ENCODE results near the gene ANO6. TPM values are rescaled to one million over a fixed set of nuclear protein-coding genes. Genes with fewer than 3 reads are reported as not detected.

ANO6 gene
- total and polyA plus RNA-seq, 2 of the 4 experiments (the other 2 are of a cell fraction), result 21.6 to 41.0 TPM

DNA sequence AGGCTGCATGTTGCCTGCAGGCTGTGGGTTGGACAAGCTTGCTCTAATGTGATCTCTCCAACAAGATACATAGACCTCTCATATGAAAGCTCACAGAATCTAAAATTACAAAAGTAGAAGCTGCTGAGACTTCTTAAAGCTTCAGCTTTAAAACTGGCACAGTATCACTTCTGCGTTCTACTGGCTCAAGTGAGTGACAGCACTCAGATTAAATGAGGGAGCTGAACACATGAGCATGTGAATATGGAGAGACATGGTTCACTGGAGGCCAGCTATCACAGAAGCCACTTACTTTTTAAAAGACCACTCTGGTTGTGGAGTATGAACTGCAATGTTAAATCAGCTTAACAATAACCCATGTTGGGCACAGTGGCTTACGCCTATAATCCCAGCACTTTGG is 29.1 kb upstream of the ANO6 start:
- no peak overlapping the region for H2BK120ac ChIP-seq (ENCODE audit: low read depth, low read length)

More for the DNA sequence above, 29.1 kb upstream of the ANO6 start:
- no peak overlapping the region for H3K14ac ChIP-seq (replicated peaks; ENCODE audit: low read depth, low read length)
- no peak overlapping the region for H2BK5ac ChIP-seq (ENCODE audit: low read depth, low read length, poor library complexity, severe bottlenecking)
- H3K9me1 ChIP-seq (ENCODE audit: insufficient read depth, low read length), result no peaks in the 10 kb centered on the region; the same call in 1 of the 2 replicates
- H3K27me3 ChIP-seq (ENCODE audit: control insufficient read depth, insufficient read depth, low read length), result no peaks in the 10 kb centered on the region
- DNase-seq (no peak), ATAC-seq (ENCODE audit: low read depth) (no peak)
- no CpG with 5 or more reads among the region's 2 CpGs for WGBS, 2 experiments (ENCODE audit: extremely low coverage in 2 of 2, insufficient read length in 1 of 2)
- intact Hi-C loops (cut with micrococcal nuclease), result no loop called here
- no peaks in the 10 kb centered on the region for H4K20me1 ChIP-seq (ENCODE audit: insufficient read depth, low read length)
- in situ Hi-C loops (cut with MboI; ENCODE audit: low sequenced_read_pairs), result loop anchor here (10.0 kb wide), 1 partner anchor 198 kb away; no protein-coding TSS in a partner anchor
- no peak overlapping the region for H2AK5ac ChIP-seq (ENCODE audit: low read depth, low read length)
- no peaks in the 10 kb centered on the region for H3K9me3 ChIP-seq (ENCODE audit: control insufficient read depth, insufficient read depth, low read length)
- H3K4me1 ChIP-seq (ENCODE audit: control insufficient read depth, insufficient read depth, low read length), result no peaks in the 10 kb centered on the region; the same call in 1 of the 2 replicates
- POLR2A ChIA-PET (ENCODE audit: unreplicated experiment), result no interaction called here
- no TSS peak for BruUV-seq (replicated peaks)
- TF ChIP-seq MAZ (IDR thresholded peaks at IDR 0.05; ENCODE audit: borderline replicate concordance, low read depth, low read length) (no peak), MXI1 (IDR thresholded peaks at IDR 0.05; ENCODE audit: borderline replicate concordance, low read depth, low read length) (no peak), SMC3 (IDR thresholded peaks at IDR 0.05; ENCODE audit: low read depth, low read length) (no peak), CEBPB (IDR thresholded peaks at IDR 0.05; ENCODE audit: low read depth, low read length) (no peak), RCOR1 (IDR thresholded peaks at IDR 0.05; ENCODE audit: insufficient replicate concordance, low read length) (no peak)
- TF ChIP-seq, protein P1, sequence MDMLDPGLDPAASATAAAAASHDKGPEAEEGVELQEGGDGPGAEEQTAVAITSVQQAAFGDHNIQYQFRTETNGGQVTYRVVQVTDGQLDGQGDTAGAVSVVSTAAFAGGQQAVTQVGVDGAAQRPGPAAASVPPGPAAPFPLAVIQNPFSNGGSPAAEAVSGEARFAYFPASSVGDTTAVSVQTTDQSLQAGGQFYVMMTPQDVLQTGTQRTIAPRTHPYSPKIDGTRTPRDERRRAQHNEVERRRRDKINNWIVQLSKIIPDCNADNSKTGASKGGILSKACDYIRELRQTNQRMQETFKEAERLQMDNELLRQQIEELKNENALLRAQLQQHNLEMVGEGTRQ (IDR thresholded peaks at IDR 0.05; ENCODE audit: low read depth, low read length), result no peak
- H2AFZ ChIP-seq (replicated peaks; ENCODE audit: low read length, poor library complexity), result no peak overlapping the region
- no peak overlapping the region for H3K9ac ChIP-seq (ENCODE audit: low read depth, low read length)
- H3K4ac ChIP-seq (ENCODE audit: low read depth, low read length), result no peak overlapping the region
- no peak overlapping the region for H3K56ac ChIP-seq (ENCODE audit: extremely low read depth, insufficient read depth, low read length)
- no peak overlapping the region for H2AK9ac ChIP-seq (replicated peaks; ENCODE audit: low read depth, low read length, poor library complexity)
- H3K4me2 ChIP-seq (ENCODE audit: low read depth, low read length), result no peak overlapping the region
- dilution Hi-C loops (cut with HindIII; ENCODE audit: low sequenced_read_pairs, unreplicated experiment), result no loop called here
- no peak overlapping the region for H3K4me3 ChIP-seq (ENCODE audit: insufficient read depth, low read depth, low read length)
- no peak overlapping the region for H3K23ac ChIP-seq (ENCODE audit: low read depth, low read length)
- no peaks in the 10 kb centered on the region for H3K79me1 ChIP-seq (ENCODE audit: low read depth in 1 of 2, low read length in 2 of 2)
- H4K5ac ChIP-seq (ENCODE audit: low read depth, low read length), result no peak overlapping the region
- H3K36me3 ChIP-seq (ENCODE audit: control insufficient read depth, insufficient read depth, low read length), result no peaks in the 10 kb centered on the region
- H3K18ac ChIP-seq (ENCODE audit: low read depth, low read length), result no peak overlapping the region
- no peak overlapping the region for H3K27ac ChIP-seq (ENCODE audit: insufficient read depth, low read length)
- CTCF ChIA-PET, result no interaction called here
- H4K8ac ChIP-seq (ENCODE audit: low read depth in 2 of 2, low read length in 2 of 2), result no peak overlapping the region
- no peak overlapping the region for H4K91ac ChIP-seq (ENCODE audit: insufficient read depth, low read depth, low read length)
- no peak overlapping the region for H2BK15ac ChIP-seq (ENCODE audit: low read depth, low read length)
- H2BK20ac ChIP-seq (ENCODE audit: low read depth, low read length), result no peak overlapping the region

Measured in IMR-90 (cell line).